Spleen (tissue), 11 donors: ENCODE data around the gene PTPRG. TPM values are rescaled to one million over a fixed set of nuclear protein-coding genes. Genes with fewer than 3 reads are reported as not detected.

Experiments used
- DNase-seq: peaks from one replicate; pipeline ENCODE4 v3.0.0-alpha.2; 2020
- H3K27ac ChIP-seq, 8 donors: fragments of 200-600 bp; sonication (generic) in 7 of 8; 1 replicate in 4 of 8; 2 replicates in 4 of 8; pipeline versions ENCODE4 v1.5.0 to v1.8.0; 2016 to 2021; ENCODE audit warnings: inconsistent platforms in 4 of 8, mild to moderate bottlenecking in 4 of 8, moderate library complexity in 1 of 8
- H3K27me3 ChIP-seq, 7 donors: fragments of 200-600 bp; sonication (generic) in 6 of 7; replicated peaks in 1 of 7; 1 replicate in 4 of 7; 2 replicates in 3 of 7; pipeline versions ENCODE4 v1.5.0 to v1.8.0; 2016 to 2021; ENCODE audit warnings: inconsistent platforms in 3 of 7, mild to moderate bottlenecking in 1 of 7
- H3K36me3 ChIP-seq, 6 donors: fragments of 200-600 bp; sonication (generic) in 5 of 6; 1 replicate in 4 of 6; 2 replicates in 2 of 6; pipeline versions ENCODE4 v1.5.0 to v1.8.0; 2016 to 2021; ENCODE audit warnings: inconsistent platforms in 2 of 6
- H3K4me1 ChIP-seq, 6 donors: fragments of 200-600 bp; sonication (generic) in 5 of 6; 1 replicate in 3 of 6; 2 replicates in 3 of 6; pipeline versions ENCODE4 v1.5.0 to v1.8.0; 2016 to 2021; ENCODE audit warnings: inconsistent platforms in 3 of 6
- H3K4me3 ChIP-seq, 8 donors: fragments of 200-600 bp; sonication (generic) in 7 of 8; 1 replicate in 4 of 8; 2 replicates in 4 of 8; pipeline versions ENCODE4 v1.5.0 to v1.8.0; 2016 to 2021; ENCODE audit warnings: inconsistent platforms in 4 of 8, mild to moderate bottlenecking in 4 of 8, moderate library complexity in 2 of 8
- H3K9me3 ChIP-seq, 8 donors: fragments of 200-600 bp; sonication (generic) in 7 of 8; 1 replicate in 4 of 8; 2 replicates in 4 of 8; pipeline versions ENCODE4 v1.5.0 to v1.8.0; 2016 to 2021; ENCODE audit warnings: inconsistent platforms in 4 of 8
- CTCF ChIP-seq, 11 experiments: fragments of 200-600 bp in 7 of 11; fragments of 450-650 bp in 4 of 11; sonication (generic) in 4 of 11; IDR thresholded peaks in 8 of 11; conservative IDR thresholded peaks in 3 of 11; 1 replicate in 7 of 11; 2 replicates in 4 of 11; pipeline versions ENCODE4 v1.4.0 to v1.8.0; 2016 to 2021; ENCODE audit warnings: antibody characterized with exemption in 11 of 11, inconsistent platforms in 4 of 11, mild to moderate bottlenecking in 1 of 11
- POLR2A ChIP-seq, 3 donors: fragments of 450-650 bp; IDR thresholded peaks; one replicate each; pipeline ENCODE4 v1.5.1; 2017; ENCODE audit warnings: antibody characterized with exemption in 3 of 3, mild to moderate bottlenecking in 1 of 3
- POLR2AphosphoS5 ChIP-seq, 3 donors: sonication (generic); formaldehyde crosslinking; IDR thresholded peaks; one replicate each; pipeline ENCODE4 v1.5.1; 2017; ENCODE audit warnings: antibody characterized with exemption in 3 of 3
- WGBS, 5 donors: extraction: QIAGEN DNeasy Blood & Tissue Kit in 3 of 5; methylation state at CpG; one replicate each; pipeline versions ENCODE4 v1.1.5 to v1.1.7; 2013 to 2018; 5-methylcytosine and 5-hydroxymethylcytosine counted together
- intact Hi-C: fragments of 100-400 bp; cut with DNase I; formaldehyde crosslinking; loops from one replicate; pipeline ENCODE4 v1.15.0; 2023; ENCODE audit warnings: low total_unique reads
- polyA plus RNA-seq, 3 donors: library from polyadenylated mRNA; stranded (reverse); fragments of 200-250 nt; gene quantifications; one replicate each; pipeline ENCODE4 v1.2.1, GENCODE V29; 2013
- total RNA-seq, 7 donors: library from RNA; depleted of rRNA in 3 of 7; stranded (reverse); fragments of >200 nt in 3 of 7; fragmentation: NEBNext Ultra II Directional in 4 of 7; extraction: Animal tissue kit (Norgen Biotek cat#: 25700) in 4 of 7; gene quantifications; one replicate each; pipeline versions ENCODE4 v1.1.0 to v1.2.1, GENCODE V29; 2016 to 2021
- donor health status: healthy with polysubstance abuse.
- donor health status: DM: no; HTN: no; CAD: no; lungs with moderate emphysema.
- donor health status: DM: no; HTN: no; CAD: no.
- donor health status: Bipolar disorder and iron deficiency.
- donor health status: healthy.
- donor health status: DM: no; HTN: no; CAD: no.
- donor health status: DM: yes; HTN: yes; CAD: no.

The PTPRG gene
- total and polyA plus RNA-seq, 10 donors = 0.89 to 77.0 (median 34.5) TPM

- DNase-seq = no peak
- H3K4me1 ChIP-seq = no peaks in the 10 kb centered on the region
- no peak for TF ChIP-seq CTCF (IDR thresholded peaks at IDR 0.05 in 8 of 11, conservative IDR thresholded peaks at IDR 0.05 in 3 of 11)
- TF ChIP-seq POLR2AphosphoS5 (IDR thresholded peaks at IDR 0.05) = no peak
- TF ChIP-seq POLR2A (IDR thresholded peaks at IDR 0.05) = no peak
- H3K4me3 ChIP-seq = no peak overlapping the region
- H3K36me3 ChIP-seq = no peaks in the 10 kb centered on the region
- intact Hi-C loops = no loop called here
- H3K27ac ChIP-seq = no peak overlapping the region
- H3K9me3 ChIP-seq = no peaks in the 10 kb centered on the region
- H3K27me3 ChIP-seq = no peaks in the 10 kb centered on the region
Observed at GRCh38 chr3:61793521-61793920, 232.2 kb downstream of the PTPRG start.

GRCh38 chr3:61794341-61794740 lies 233.0 kb downstream of the PTPRG start:
- no peaks in the 10 kb centered on the region for H3K36me3 ChIP-seq
- no peak for DNase-seq
- no peaks in the 10 kb centered on the region for H3K4me1 ChIP-seq
- no peak overlapping the region for H3K4me3 ChIP-seq
- TF ChIP-seq POLR2AphosphoS5 (IDR thresholded peaks at IDR 0.05) (no peak), POLR2A (IDR thresholded peaks at IDR 0.05) (no peak), CTCF (IDR thresholded peaks at IDR 0.05 in 8 of 11, conservative IDR thresholded peaks at IDR 0.05 in 3 of 11) (no peak)
- no peaks in the 10 kb centered on the region for H3K9me3 ChIP-seq
- H3K27ac ChIP-seq = no peak overlapping the region
- intact Hi-C loops = no loop called here
- 85 to 94% (median 91%) methylated on average over 3 of the region's 3 CpGs for WGBS, 5 donors
- H3K27me3 ChIP-seq = no peaks in the 10 kb centered on the region

GRCh38 chr3:61794961-61795360 lies 233.6 kb downstream of the PTPRG start:
- Histone ChIP-seq H3K9me3 (no peaks in the 10 kb centered on the region), H3K4me3 (no peak overlapping the region), H3K27ac (no peak overlapping the region), H3K36me3 (no peaks in the 10 kb centered on the region), H3K4me1 (no peaks in the 10 kb centered on the region), H3K27me3 (no peaks in the 10 kb centered on the region)
- no peak for DNase-seq
- TF ChIP-seq POLR2AphosphoS5 (IDR thresholded peaks at IDR 0.05) (no peak), CTCF (IDR thresholded peaks at IDR 0.05 in 8 of 11, conservative IDR thresholded peaks at IDR 0.05 in 3 of 11) (no peak), POLR2A (IDR thresholded peaks at IDR 0.05) (no peak)
- intact Hi-C loops = no loop called here
- WGBS, 5 donors = 45 to 95% (median 64%) methylated on average over 2 of the region's 2 CpGs

- no peaks in the 10 kb centered on the region for H3K9me3 ChIP-seq
Observed at GRCh38 chr3:61796088-61796680, 234.8 kb downstream of the PTPRG start.

More at GRCh38 chr3:61796088-61796680, 234.8 kb downstream of the PTPRG start:
- no peaks in the 10 kb centered on the region for H3K27me3 ChIP-seq
- WGBS, 5 donors = 76 to 82% (median 78%) methylated on average over 6 of the region's 6 CpGs
- intact Hi-C loops = no loop called here
- H3K4me3 ChIP-seq = no peak overlapping the region
- no peak for DNase-seq
- H3K27ac ChIP-seq = no peak overlapping the region
- H3K4me1 ChIP-seq = no peaks in the 10 kb centered on the region
- H3K36me3 ChIP-seq = no peaks in the 10 kb centered on the region
- no peak for TF ChIP-seq POLR2A (IDR thresholded peaks at IDR 0.05)
- no peak for TF ChIP-seq CTCF (IDR thresholded peaks at IDR 0.05 in 8 of 11, conservative IDR thresholded peaks at IDR 0.05 in 3 of 11)
- no peak for TF ChIP-seq POLR2AphosphoS5 (IDR thresholded peaks at IDR 0.05)
